Stimulated activated memory B cell treated with anti-CD40 and anti-IgM and Interleukin-4, amounts not matched to agents 10 μg/mL and 1 μg/mL and 100 μg/mL, for 72 hours (primary cell): ENCODE measurements around the gene CENPVL2.
"Not testable (repeated sequence)": the region's sequence is repeated elsewhere in the genome, so short reads cannot be mapped to it uniquely, and the experiment has no call there.

Experiments
- ATAC-seq: fragments of 150-1000 bp; cut with Tn5 transposase; 2 replicates; pipeline ENCODE4 v1.10.0; 2021
- H3K27ac Mint-ChIP-seq: one replicate; pipeline ENCODE4 v1.8.0; 2022; ENCODE audit warnings: mild to moderate bottlenecking, mixed read lengths
- H3K27me3 Mint-ChIP-seq: one replicate; pipeline ENCODE4 v1.8.0; 2022; ENCODE audit warnings: mixed read lengths
- H3K36me3 Mint-ChIP-seq: one replicate; pipeline ENCODE4 v1.8.0; 2022; ENCODE audit warnings: mixed read lengths
- H3K4me1 Mint-ChIP-seq: one replicate; pipeline ENCODE4 v1.8.0; 2022; ENCODE audit warnings: mixed read lengths
- H3K4me3 Mint-ChIP-seq: one replicate; pipeline ENCODE4 v1.8.0; 2022; ENCODE audit warnings: mild to moderate bottlenecking, moderate library complexity, mixed read lengths
- H3K9me3 Mint-ChIP-seq: one replicate; pipeline ENCODE4 v1.8.0; 2022; ENCODE audit warnings: mixed read lengths

Gene CENPVL2

DNA sequence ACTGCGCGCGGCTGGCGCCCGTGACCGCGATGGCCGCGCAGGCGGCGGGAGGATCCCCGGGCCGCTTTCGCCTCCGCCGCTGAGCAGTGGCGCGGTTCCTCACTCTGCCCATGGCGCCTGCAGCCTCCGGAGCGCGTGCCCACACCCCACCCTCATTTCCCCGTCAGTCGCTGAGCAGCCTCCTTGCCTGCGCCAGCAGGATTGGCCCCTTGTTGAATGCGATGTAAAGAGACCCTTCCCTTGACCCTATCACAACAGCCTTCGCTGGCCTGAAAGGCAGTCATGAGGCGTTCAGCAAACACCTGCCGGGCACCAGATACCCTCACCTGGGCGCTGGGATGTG, at the start of gene CENPVL2:
TSS of gene CENPVL2 (minus strand) at position 112 of the 343 bp plus-strand sequence. CDS start at position 112, 0 bp downstream.
- not testable (repeated sequence) for H3K4me3 Mint-ChIP-seq, H3K9me3 Mint-ChIP-seq, H3K4me1 Mint-ChIP-seq, ATAC-seq, H3K27me3 Mint-ChIP-seq, H3K27ac Mint-ChIP-seq, H3K36me3 Mint-ChIP-seq

DNA sequence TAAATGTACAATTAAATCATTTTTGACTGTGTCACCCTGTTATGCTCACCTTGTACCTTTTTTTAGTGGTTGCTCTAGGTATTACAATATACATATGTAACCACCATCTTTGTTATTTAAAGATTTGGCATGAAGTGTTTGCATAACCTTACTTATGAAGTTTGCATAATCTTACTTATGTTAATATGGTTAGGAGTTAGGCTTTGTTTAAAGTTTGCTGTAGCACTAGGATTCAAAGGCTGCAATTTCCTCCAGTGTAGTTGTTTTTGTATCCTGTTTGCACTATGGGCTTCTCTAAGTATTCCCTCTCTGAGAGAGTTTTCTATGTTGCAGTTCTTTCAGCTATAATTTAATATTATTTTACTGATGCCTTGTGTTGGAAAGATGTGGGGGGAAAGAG, 45.6 kb upstream of the CENPVL2 start:
- H3K27ac Mint-ChIP-seq, result no peak overlapping the region
- no peaks in the 10 kb centered on the region for H3K36me3 Mint-ChIP-seq
- peaks cover 13% of the 10 kb centered on the region for H3K27me3 Mint-ChIP-seq
- no peak overlapping the region for H3K4me3 Mint-ChIP-seq
- H3K9me3 Mint-ChIP-seq, result no peaks in the 10 kb centered on the region
- no peak for ATAC-seq
- no peaks in the 10 kb centered on the region for H3K4me1 Mint-ChIP-seq

DNA sequence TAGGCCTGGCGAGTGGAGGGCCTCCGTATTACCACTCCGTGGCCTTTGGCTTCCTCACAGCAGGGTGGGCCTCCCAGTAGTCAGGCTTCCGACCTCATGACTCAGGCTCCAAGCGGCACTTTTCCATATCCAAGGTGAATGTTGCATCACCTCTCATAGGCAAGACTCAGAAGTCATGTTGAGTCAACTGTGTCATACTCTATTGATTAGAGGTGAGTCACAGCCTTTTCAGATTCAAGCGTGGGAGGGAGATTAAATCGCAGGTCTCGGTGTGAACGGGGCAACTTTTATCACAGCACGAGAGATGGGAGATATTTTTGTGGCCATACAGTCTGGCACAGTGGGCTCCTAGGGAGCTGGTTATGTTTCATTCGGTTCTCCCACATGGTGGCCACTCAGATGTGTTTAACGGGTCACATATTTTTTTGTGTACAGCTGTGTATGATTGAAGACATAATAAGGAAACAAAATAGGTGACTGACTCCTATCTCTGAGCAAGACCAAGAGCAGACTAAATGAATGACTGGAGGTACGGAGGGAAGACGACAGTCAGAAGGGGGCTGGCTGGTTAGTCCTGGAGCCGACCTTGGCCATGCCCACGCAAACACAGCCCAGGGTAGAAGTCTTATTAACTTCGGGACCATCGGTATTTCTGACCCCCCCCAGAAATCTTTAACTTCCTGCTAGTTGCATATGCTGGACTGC, 30.5 kb upstream of the CENPVL2 start:
- not testable (repeated sequence) for H3K9me3 Mint-ChIP-seq, ATAC-seq, H3K4me3 Mint-ChIP-seq, H3K27ac Mint-ChIP-seq, H3K27me3 Mint-ChIP-seq, H3K4me1 Mint-ChIP-seq, H3K36me3 Mint-ChIP-seq

DNA sequence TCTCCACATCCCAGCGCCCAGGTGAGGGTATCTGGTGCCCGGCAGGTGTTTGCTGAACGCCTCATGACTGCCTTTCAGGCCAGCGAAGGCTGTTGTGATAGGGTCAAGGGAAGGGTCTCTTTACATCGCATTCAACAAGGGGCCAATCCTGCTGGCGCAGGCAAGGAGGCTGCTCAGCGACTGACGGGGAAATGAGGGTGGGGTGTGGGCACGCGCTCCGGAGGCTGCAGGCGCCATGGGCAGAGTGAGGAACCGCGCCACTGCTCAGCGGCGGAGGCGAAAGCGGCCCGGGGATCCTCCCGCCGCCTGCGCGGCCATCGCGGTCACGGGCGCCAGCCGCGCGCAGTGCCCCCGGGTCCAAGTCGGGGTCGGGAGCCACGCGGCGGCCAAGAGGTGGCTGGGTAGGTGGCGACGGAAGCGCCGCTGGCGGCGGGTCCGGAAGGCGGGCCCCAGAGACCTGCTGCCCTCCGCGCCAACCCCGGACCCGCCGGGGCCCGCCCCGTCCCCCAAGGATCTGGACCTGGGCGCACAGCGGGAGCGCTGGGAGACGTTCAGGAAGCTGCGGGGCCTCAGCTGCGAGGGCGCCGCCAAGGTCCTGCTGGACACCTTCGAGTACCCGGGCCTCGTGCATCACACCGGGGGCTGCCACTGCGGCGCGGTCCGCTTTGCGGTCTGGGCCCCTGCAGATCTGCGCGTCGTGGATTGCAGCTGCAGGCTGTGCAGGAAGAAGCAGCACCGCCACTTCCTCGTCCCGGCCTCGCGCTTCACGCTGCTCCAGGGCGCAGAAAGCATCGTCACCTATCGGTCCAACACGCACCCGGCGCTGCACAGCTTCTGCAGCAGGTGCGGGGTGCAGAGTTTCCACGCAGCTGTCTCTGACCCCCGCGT, 27.9 kb upstream of the CENPVL2 start, which contains the start of gene CENPVL1:
TSS of gene CENPVL1 (plus strand) at position 236 of the 888 bp plus-strand sequence. CDS start at position 236, 0 bp downstream.
- not testable (repeated sequence) for H3K9me3 Mint-ChIP-seq, H3K27ac Mint-ChIP-seq, ATAC-seq, H3K27me3 Mint-ChIP-seq, H3K4me3 Mint-ChIP-seq, H3K4me1 Mint-ChIP-seq, H3K36me3 Mint-ChIP-seq

DNA sequence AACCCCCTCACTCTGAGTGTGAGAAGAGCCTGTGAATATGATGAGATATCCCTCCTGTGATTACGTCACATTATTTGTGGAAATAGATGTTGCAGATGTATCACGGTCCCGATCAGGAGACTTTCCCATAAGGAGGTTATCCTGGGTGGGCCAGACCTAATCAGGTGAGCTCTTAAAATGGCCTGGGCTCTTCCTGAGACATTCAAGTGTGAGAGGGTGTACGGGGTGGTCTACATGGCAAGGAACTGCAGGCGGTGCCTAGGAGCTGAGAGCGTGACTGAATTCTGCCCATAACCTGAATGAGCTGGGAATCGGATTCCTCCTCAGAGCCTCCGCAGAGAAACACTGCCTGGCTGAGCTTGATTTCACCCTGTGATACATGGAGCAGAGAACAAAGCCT, 14.8 kb upstream of the CENPVL2 start:
- no peak for ATAC-seq
- Mint-ChIP-seq H3K27ac (no peak overlapping the region), H3K9me3 (no peaks in the 10 kb centered on the region), H3K36me3 (no peaks in the 10 kb centered on the region), H3K4me3 (no peak overlapping the region), H3K27me3 (peaks cover 35% of the 10 kb centered on the region), H3K4me1 (no peaks in the 10 kb centered on the region)

DNA sequence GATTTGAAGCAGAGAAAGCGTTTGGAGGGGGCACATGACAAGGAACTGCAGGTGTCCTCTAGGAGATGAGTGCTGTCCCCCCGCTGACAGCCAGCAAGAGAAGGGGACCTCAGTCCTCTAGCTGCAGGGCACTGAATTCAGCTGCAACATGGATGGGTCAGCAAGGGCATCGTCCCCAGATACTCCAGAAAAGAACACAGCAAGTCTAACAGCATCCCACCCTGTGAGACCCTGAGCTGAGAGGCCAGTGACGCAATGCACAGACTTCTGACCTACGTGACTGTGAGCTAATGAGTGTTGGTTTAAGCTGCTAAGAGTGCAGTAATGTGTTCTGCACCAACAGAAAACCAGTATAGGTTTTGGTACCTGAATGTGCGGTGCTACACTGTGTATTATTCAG, 11.6 kb upstream of the CENPVL2 start:
- H3K4me3 Mint-ChIP-seq, result no peak overlapping the region
- H3K4me1 Mint-ChIP-seq, result no peaks in the 10 kb centered on the region
- no peaks in the 10 kb centered on the region for H3K9me3 Mint-ChIP-seq
- no peak overlapping the region for H3K27ac Mint-ChIP-seq
- no peaks in the 10 kb centered on the region for H3K36me3 Mint-ChIP-seq
- peaks cover 35% of the 10 kb centered on the region for H3K27me3 Mint-ChIP-seq
- no peak for ATAC-seq

DNA sequence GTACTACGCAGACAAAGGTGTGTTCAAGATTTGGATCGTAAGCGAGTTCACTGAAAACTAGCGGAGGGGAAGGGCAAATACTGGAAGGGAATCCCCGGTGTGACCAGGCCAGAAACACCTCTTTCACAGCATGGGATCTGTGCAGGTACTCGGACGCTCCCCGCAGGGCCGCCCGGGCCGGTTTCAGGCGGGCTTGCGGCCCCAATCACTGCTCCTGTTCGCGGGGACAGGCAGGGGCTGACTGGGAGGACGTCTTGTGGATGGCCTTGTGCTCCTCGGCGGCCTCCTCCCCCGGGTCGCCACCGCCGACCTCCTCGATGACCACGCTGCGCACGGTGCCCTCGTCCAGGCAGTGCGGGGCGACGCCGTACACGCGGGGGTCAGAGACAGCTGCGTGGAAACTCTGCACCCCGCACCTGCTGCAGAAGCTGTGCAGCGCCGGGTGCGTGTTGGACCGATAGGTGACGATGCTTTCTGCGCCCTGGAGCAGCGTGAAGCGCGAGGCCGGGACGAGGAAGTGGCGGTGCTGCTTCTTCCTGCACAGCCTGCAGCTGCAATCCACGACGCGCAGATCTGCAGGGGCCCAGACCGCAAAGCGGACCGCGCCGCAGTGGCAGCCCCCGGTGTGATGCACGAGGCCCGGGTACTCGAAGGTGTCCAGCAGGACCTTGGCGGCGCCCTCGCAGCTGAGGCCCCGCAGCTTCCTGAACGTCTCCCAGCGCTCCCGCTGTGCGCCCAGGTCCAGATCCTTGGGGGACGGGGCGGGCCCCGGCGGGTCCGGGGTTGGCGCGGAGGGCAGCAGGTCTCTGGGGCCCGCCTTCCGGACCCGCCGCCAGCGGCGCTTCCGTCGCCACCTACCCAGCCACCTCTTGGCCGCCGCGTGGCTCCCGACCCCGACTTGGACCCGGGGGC, 567 bp downstream of the CENPVL2 start:
- ATAC-seq, H3K27ac Mint-ChIP-seq, H3K27me3 Mint-ChIP-seq, H3K4me3 Mint-ChIP-seq, H3K4me1 Mint-ChIP-seq, H3K9me3 Mint-ChIP-seq, H3K36me3 Mint-ChIP-seq: not testable (repeated sequence)

DNA sequence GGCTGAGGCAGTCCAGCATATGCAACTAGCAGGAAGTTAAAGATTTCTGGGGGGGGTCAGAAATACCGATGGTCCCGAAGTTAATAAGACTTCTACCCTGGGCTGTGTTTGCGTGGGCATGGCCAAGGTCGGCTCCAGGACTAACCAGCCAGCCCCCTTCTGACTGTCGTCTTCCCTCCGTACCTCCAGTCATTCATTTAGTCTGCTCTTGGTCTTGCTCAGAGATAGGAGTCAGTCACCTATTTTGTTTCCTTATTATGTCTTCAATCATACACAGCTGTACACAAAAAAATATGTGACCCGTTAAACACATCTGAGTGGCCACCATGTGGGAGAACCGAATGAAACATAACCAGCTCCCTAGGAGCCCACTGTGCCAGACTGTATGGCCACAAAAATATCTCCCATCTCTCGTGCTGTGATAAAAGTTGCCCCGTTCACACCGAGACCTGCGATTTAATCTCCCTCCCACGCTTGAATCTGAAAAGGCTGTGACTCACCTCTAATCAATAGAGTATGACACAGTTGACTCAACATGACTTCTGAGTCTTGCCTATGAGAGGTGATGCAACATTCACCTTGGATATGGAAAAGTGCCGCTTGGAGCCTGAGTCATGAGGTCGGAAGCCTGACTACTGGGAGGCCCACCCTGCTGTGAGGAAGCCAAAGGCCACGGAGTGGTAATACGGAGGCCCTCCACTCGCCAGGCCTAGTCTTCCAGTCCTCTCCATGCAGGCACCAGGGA, 2.8 kb downstream of the CENPVL2 start:
- H3K9me3 Mint-ChIP-seq, H3K27me3 Mint-ChIP-seq, H3K4me3 Mint-ChIP-seq, H3K27ac Mint-ChIP-seq, H3K36me3 Mint-ChIP-seq, H3K4me1 Mint-ChIP-seq, ATAC-seq: not testable (repeated sequence)

DNA sequence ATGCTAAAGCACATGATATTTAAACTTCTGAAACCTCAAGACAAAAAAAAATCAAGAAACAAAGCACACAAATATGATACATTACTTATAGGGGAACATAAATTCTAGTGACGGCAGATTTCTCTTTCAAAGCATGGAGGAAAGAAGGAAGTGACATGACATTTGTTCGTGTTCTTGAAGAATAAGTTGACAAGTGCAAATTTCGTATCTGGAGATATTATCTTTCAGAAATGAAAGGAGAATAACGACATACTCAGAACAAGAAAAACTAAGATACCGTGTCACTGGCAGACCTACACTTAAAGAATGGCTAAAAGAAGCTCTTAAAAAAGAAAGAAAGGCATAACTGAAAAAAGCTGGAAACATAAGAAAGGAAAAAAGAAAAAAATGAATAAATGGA, 16.6 kb downstream of the CENPVL2 start:
- H3K4me3 Mint-ChIP-seq, result no peak overlapping the region
- no peak for ATAC-seq
- no peaks in the 10 kb centered on the region for H3K9me3 Mint-ChIP-seq
- H3K4me1 Mint-ChIP-seq, result no peaks in the 10 kb centered on the region
- H3K36me3 Mint-ChIP-seq, result no peaks in the 10 kb centered on the region
- no peak overlapping the region for H3K27ac Mint-ChIP-seq
- no peaks in the 10 kb centered on the region for H3K27me3 Mint-ChIP-seq

DNA sequence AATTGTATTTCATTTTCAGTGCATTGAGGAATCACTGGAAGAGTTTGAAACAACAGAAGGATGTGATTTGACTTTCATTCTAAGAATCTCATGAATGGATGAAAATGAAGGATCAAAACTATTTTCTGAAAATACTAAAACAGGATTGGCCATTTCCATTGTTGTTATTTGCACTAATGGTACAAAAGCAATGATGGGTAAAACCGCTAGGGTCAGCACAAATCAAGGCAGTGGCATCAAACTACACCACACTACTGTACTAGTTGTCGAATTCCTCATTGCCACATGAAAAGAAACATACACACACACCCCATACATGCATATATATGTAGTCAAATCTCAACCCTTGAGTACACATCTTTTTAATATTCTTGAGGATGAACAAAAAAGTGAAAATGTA, 39.3 kb downstream of the CENPVL2 start:
- ATAC-seq, result no peak
- Mint-ChIP-seq H3K27me3 (peaks cover 14% of the 10 kb centered on the region), H3K4me1 (no peaks in the 10 kb centered on the region), H3K9me3 (no peaks in the 10 kb centered on the region), H3K4me3 (no peak overlapping the region), H3K36me3 (no peaks in the 10 kb centered on the region), H3K27ac (no peak overlapping the region)

DNA sequence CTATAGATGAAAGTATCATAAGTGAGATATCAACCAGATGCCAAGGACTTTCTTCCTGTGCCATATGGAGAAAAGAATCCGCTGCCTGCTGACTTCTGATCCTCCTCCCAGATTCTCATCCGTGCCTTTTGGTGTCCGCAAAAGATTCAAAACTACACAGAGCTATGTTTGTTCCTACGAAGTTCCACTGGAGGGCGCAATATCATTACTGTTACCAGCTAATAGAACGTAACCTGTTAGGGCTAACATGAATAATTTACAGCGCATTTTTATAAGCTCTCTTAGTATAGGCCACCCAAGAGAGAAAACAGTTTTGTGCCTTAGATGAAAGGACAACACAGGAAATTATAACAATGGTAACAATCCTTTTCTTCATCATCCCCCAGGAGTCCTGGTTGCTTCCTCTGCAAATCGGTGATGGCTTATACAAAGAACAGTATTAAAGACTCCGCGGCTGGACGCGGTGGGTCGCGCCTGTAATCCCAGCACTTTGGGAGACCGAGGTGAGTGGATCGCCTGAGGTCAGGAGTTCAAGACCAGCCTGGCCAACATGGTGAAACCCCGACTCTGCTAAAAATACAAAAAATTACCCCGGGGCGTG, 41.1 kb downstream of the CENPVL2 start:
- H3K4me3 Mint-ChIP-seq, result no peak overlapping the region
- no peaks in the 10 kb centered on the region for H3K36me3 Mint-ChIP-seq
- no peak for ATAC-seq
- no peaks in the 10 kb centered on the region for H3K9me3 Mint-ChIP-seq
- no peaks in the 10 kb centered on the region for H3K4me1 Mint-ChIP-seq
- H3K27me3 Mint-ChIP-seq, result peaks cover 14% of the 10 kb centered on the region
- no peak overlapping the region for H3K27ac Mint-ChIP-seq

DNA sequence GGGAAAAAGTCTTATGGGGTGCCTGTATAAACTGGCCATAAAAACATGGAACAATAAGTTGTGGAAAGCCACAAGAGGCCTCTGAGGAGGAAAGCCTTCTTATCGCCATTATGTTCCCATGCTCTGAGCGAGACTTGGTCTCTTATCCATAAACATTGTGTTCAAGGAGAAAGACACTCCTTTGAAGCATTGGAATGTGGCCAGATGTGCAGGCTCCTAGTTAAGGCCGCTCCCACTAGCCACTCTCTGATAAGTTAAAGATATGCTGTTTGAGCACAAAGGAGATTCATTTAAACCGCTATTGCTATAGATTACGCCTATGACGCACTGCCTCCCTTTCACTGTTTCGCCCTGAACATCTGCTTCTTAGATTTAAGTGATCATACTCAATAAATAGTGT, 46.1 kb downstream of the CENPVL2 start:
- H3K27me3 Mint-ChIP-seq, result peaks cover 14% of the 10 kb centered on the region
- not testable (repeated sequence) for H3K36me3 Mint-ChIP-seq, H3K9me3 Mint-ChIP-seq, ATAC-seq, H3K4me1 Mint-ChIP-seq, H3K27ac Mint-ChIP-seq, H3K4me3 Mint-ChIP-seq
